Gastrocnemius medialis (tissue), 4 donors: Measurements from ENCODE around the gene MEF2C. TPM values are rescaled to one million over a fixed set of nuclear protein-coding genes. Genes with fewer than 3 reads are reported as not detected.

Experiments used
- ATAC-seq, 2 donors: fragments of 150-250 bp; one replicate each; pipeline ENCODE4 v1.9.1; 2016
- DNase-seq, 2 donors: peaks; one replicate each; pipeline ENCODE4 v3.0.0-alpha.2; 2019
- H3K27ac ChIP-seq, 4 donors: fragments of 200-600 bp; sonication (generic); 1 replicate in 1 of 4; 2 replicates in 3 of 4; pipeline ENCODE4 v1.5.1; 2016 to 2018; ENCODE audit warnings: mild to moderate bottlenecking in 2 of 4, moderate library complexity in 1 of 4
- H3K27me3 ChIP-seq, 3 donors: fragments of 200-600 bp; sonication (generic) in 2 of 3; 1 replicate in 1 of 3; 2 replicates in 2 of 3; pipeline versions ENCODE4 v1.5.1 to v1.6.0; 2016 to 2019; ENCODE audit warnings: mild to moderate bottlenecking in 1 of 3, moderate library complexity in 1 of 3
- H3K36me3 ChIP-seq, 2 donors: fragments of 200-600 bp; sonication (generic) in 1 of 2; one replicate each; pipeline ENCODE4 v1.5.1; 2017 to 2018
- H3K4me1 ChIP-seq, 2 donors: fragments of 200-600 bp; sonication (generic) in 1 of 2; one replicate each; pipeline ENCODE4 v1.5.1; 2016 to 2017; ENCODE audit warnings: mild to moderate bottlenecking in 2 of 2
- H3K4me3 ChIP-seq, 4 donors: fragments of 200-600 bp; sonication (generic) in 3 of 4; 1 replicate in 1 of 4; 2 replicates in 3 of 4; pipeline ENCODE4 v1.5.1; 2016 to 2019; ENCODE audit warnings: mild to moderate bottlenecking in 2 of 4
- H3K9me3 ChIP-seq, 3 donors: fragments of 200-600 bp; sonication (generic) in 2 of 3; 1 replicate in 1 of 3; 2 replicates in 2 of 3; pipeline ENCODE4 v1.5.1; 2016 to 2019
- POLR2A ChIP-seq, 2 donors: fragments of 450-650 bp; IDR thresholded peaks; one replicate each; pipeline ENCODE4 v1.6.1; 2017; ENCODE audit warnings: antibody characterized with exemption in 2 of 2, mild to moderate bottlenecking in 2 of 2, moderate library complexity in 2 of 2
- in situ Hi-C, 4 donors: fragments of 200-750 bp; cut with MboI; loops; one replicate each; pipeline versions ENCODE4 v1.15.0 to v1.8.0; 2017; ENCODE audit warnings: low sequenced_read_pairs in 4 of 4
- intact Hi-C: fragments of 100-400 bp; cut with DNase I; formaldehyde crosslinking; loops from one replicate; pipeline ENCODE4 v1.15.1; 2023; ENCODE audit warnings: low total_unique reads
- total RNA-seq, 4 donors: library from RNA; depleted of rRNA; stranded (reverse); fragments of >200 nt; gene quantifications; one replicate each; pipeline versions ENCODE4 v1.1.0 to v1.2.3, GENCODE V29; 2016
- TF ChIP-seq, protein P1 (sequence below), 5 experiments: fragments of 450-650 bp in 3 of 5; fragments of 200-600 bp in 2 of 5; sonication (generic) in 2 of 5; IDR thresholded peaks in 4 of 5; conservative IDR thresholded peaks in 1 of 5; 1 replicate in 4 of 5; 2 replicates in 1 of 5; pipeline ENCODE4 v1.5.1; 2016 to 2019; ENCODE audit warnings: antibody characterized with exemption in 5 of 5, mild to moderate bottlenecking in 3 of 5, moderate library complexity in 3 of 5

MEF2C gene
- total RNA-seq, 4 donors from 2014 or later, result 63.8 to 192 (median 128) TPM

- intact Hi-C loops, result no loop called here
- Histone ChIP-seq H3K9me3 (no peaks in the 10 kb centered on the region), H3K4me3 (no peak overlapping the region), H3K27ac (no peak overlapping the region), H3K36me3 (no peaks in the 10 kb centered on the region), H3K4me1 (peaks cover 18 to 19% of the 10 kb centered on the region in 2 donors), H3K27me3 (peaks cover 97 to 99% (median 97%) of the 10 kb centered on the region in 3 donors)
- ATAC-seq, result no peak
- TF ChIP-seq, protein P1, sequence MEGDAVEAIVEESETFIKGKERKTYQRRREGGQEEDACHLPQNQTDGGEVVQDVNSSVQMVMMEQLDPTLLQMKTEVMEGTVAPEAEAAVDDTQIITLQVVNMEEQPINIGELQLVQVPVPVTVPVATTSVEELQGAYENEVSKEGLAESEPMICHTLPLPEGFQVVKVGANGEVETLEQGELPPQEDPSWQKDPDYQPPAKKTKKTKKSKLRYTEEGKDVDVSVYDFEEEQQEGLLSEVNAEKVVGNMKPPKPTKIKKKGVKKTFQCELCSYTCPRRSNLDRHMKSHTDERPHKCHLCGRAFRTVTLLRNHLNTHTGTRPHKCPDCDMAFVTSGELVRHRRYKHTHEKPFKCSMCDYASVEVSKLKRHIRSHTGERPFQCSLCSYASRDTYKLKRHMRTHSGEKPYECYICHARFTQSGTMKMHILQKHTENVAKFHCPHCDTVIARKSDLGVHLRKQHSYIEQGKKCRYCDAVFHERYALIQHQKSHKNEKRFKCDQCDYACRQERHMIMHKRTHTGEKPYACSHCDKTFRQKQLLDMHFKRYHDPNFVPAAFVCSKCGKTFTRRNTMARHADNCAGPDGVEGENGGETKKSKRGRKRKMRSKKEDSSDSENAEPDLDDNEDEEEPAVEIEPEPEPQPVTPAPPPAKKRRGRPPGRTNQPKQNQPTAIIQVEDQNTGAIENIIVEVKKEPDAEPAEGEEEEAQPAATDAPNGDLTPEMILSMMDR (IDR thresholded peaks at IDR 0.05 in 4 of 5, conservative IDR thresholded peaks at IDR 0.05 in 1 of 5), result no peak
- TF ChIP-seq POLR2A (IDR thresholded peaks at IDR 0.05), result no peak
- in situ Hi-C loops, result loop anchor here in 3 of 4 donors (10.0 to 25.0 kb wide), 3 partner anchors 532 to 1265 kb away; partner anchors contain the start of gene CCNH (in 1 of the 3)
- DNase-seq, result no peak
These were observed 206.2 kb downstream of the MEF2C start for GRCh38 chr5:88676637-88677375.

- Histone ChIP-seq H3K4me1 (peaks cover 18 to 19% of the 10 kb centered on the region in 2 donors), H3K36me3 (no peaks in the 10 kb centered on the region)
These were observed 207.0 kb downstream of the MEF2C start for GRCh38 chr5:88675708-88676636.

GRCh38 chr5:88675168-88675707, 207.7 kb downstream of the MEF2C start:
- H3K9me3 ChIP-seq, result no peaks in the 10 kb centered on the region
- H3K27me3 ChIP-seq, result peaks cover 97 to 99% (median 98%) of the 10 kb centered on the region in 3 donors
- no peaks in the 10 kb centered on the region for H3K36me3 ChIP-seq
- ATAC-seq (peak in 1 of 2 donors; percentile 18), DNase-seq (no peak)
- peak overlapping the region in 3 of 4 donors; percentile 47 to 55 (median 47) for H3K4me3 ChIP-seq
- in situ Hi-C loops, result loop anchor here in 3 of 4 donors (10.0 to 25.0 kb wide), 3 partner anchors 530 to 1263 kb away; partner anchors contain the start of gene CCNH (in 1 of the 3)
- TF ChIP-seq POLR2A (IDR thresholded peaks at IDR 0.05), result no peak
- TF ChIP-seq, protein P1 (IDR thresholded peaks at IDR 0.05 in 4 of 5, conservative IDR thresholded peaks at IDR 0.05 in 1 of 5), result no peak
- H3K4me1 ChIP-seq, result peaks cover 17 to 18% of the 10 kb centered on the region in 2 donors
- intact Hi-C loops, result no loop called here
- H3K27ac ChIP-seq, result no peak overlapping the region

More at GRCh38 chr5:88675708-88676636, 207.0 kb downstream of the MEF2C start:
- DNase-seq (no peak), ATAC-seq (no peak)
- Histone ChIP-seq H3K4me3 (peak overlapping the region; percentile 29 to 55 (median 47)), H3K9me3 (no peaks in the 10 kb centered on the region), H3K27ac (no peak overlapping the region), H3K27me3 (peaks cover 97 to 99% (median 98%) of the 10 kb centered on the region in 3 donors)
- intact Hi-C loops (no loop called here), in situ Hi-C loops (loop anchor here in 3 of 4 donors (10.0 to 25.0 kb wide), 3 partner anchors 531 to 1264 kb away; partner anchors contain the start of gene CCNH (in 1 of the 3))
- TF ChIP-seq POLR2A (IDR thresholded peaks at IDR 0.05), result no peak
- TF ChIP-seq, protein P1 (IDR thresholded peaks at IDR 0.05 in 4 of 5, conservative IDR thresholded peaks at IDR 0.05 in 1 of 5), result no peak
